LNCaP clone FGC (cell line): ENCODE results near the gene CDH12.

ENCODE experiments used
- DNase-seq: peaks from one replicate; pipeline ENCODE4 v3.0.0-alpha.2; 2011; ENCODE audit warnings: low read depth
- H3K4me3 ChIP-seq: 2 replicates; pipeline ENCODE4 v1.5.1; 2011; ENCODE audit warnings: mild to moderate bottlenecking, low read depth, low read length, control low read depth
- TF ChIP-seq, protein P1 (sequence below): IDR thresholded peaks from 2 replicates; pipeline ENCODE4 v1.5.1; 2012; ENCODE audit warnings: mild to moderate bottlenecking; ENCODE audit not compliant: control insufficient read depth, insufficient read depth; ENCODE audit errors: extremely low read depth

The CDH12 gene

DNA sequence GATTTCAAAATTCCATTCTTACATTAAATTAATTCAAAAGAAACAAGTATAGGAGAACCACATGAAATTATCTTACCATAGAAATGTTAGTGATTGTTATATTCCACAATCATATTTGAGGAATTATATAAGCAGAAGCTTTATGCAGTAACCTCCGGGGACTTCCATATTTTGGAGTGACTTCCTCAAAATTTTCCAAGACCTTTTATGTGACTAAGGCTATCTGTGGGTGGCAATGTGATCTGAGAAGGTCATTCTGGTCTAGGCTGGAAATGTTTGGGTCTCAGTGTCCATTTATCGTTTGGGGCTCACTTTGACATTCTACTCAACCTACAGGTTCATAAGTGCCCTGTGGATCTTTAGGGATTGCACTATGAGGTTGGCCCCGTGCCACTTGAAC is 776.6 kb downstream of the CDH12 start:
- no peak for DNase-seq
- TF ChIP-seq, protein P1, sequence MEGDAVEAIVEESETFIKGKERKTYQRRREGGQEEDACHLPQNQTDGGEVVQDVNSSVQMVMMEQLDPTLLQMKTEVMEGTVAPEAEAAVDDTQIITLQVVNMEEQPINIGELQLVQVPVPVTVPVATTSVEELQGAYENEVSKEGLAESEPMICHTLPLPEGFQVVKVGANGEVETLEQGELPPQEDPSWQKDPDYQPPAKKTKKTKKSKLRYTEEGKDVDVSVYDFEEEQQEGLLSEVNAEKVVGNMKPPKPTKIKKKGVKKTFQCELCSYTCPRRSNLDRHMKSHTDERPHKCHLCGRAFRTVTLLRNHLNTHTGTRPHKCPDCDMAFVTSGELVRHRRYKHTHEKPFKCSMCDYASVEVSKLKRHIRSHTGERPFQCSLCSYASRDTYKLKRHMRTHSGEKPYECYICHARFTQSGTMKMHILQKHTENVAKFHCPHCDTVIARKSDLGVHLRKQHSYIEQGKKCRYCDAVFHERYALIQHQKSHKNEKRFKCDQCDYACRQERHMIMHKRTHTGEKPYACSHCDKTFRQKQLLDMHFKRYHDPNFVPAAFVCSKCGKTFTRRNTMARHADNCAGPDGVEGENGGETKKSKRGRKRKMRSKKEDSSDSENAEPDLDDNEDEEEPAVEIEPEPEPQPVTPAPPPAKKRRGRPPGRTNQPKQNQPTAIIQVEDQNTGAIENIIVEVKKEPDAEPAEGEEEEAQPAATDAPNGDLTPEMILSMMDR: no peak
- H3K4me3 ChIP-seq: no peak overlapping the region

DNA sequence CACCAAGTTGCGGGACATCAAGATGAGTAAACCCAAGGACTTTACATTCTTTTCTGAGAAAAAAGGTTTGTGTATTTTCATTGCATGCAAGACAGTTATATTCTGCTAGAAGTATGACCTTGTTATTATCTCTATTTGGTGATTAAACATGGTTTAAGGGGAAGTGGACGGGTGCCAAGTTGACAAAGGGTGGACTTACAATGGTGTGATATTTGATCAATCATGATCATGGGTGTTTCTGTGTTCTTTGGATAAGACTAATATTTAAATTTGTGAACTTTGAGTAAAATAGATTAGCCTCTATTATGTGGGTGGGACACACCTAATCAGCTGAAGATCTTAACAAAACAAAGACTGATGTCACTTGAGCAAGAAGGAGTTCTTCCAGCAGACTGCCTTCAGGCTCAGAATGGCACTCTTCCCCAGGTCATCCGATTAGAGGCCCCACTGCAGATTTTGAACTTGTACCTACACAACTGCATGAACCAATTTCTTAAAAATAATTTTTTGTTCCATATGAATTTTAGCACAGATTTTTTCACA is 782.9 kb downstream of the CDH12 start:
- DNase-seq: no peak
- TF ChIP-seq, protein P1: no peak
- no peak overlapping the region for H3K4me3 ChIP-seq

DNA sequence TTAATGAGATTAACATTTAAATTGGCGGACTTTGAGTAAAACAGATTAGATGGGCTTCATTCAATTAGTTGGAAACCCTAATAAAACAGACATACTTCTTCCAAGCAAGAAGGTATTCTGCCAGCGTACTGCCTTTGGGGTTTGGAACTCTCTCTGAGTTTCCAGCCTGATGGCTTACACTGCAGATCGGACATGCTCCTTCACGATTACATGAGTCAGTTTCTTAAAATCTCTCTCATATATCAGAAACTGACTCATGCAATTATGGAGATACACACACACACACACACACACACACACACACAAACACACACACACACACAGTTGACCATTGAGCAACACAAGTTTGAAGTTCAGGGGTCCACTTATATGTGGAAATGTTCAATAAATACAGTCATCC is 789.4 kb downstream of the CDH12 start:
- no peak for DNase-seq
- TF ChIP-seq, protein P1: no peak
- H3K4me3 ChIP-seq: no peak overlapping the region

DNA sequence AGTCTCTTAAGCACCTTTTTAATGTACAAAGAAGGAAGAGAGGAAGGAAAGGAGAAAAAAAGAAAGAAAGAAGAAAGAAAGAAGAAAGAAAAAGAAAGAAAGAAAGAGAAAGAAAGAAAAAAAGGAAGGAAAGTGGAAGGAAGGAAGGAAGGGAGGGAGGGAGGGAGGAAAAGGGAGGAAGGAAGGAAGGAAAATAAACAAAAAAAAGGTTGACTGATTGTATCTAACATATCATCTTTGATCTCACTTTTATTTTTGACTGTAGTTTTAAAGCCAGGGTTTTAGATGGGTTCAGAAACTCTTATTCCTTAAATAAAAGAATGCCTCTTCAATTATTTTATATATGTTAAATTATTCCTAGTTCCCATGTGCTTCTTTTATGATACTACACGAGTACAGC is 794.5 kb downstream of the CDH12 start:
- H3K4me3 ChIP-seq: no peak overlapping the region
- TF ChIP-seq, protein P1: no peak
- no peak for DNase-seq

DNA sequence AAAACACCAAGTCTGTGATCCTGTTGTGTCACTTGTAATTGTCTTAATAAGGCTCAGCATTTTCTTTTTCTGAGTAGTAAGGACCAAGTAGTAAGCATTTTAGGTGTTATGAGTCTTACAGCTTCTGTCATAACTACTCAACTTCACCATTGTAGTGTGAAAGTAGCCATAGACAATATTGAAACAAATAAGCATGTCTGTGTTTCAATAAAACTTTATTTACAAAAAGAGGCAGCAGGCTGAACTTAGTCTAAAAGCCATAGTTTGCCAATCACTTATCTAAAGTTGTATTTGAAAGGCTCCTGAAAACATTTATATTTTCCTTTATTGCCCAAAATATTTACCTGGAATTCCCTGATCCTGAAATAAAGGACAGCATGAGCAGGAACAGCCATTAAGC is 796.1 kb downstream of the CDH12 start:
- no peak for DNase-seq
- H3K4me3 ChIP-seq: no peak overlapping the region
- TF ChIP-seq, protein P1: no peak

DNA sequence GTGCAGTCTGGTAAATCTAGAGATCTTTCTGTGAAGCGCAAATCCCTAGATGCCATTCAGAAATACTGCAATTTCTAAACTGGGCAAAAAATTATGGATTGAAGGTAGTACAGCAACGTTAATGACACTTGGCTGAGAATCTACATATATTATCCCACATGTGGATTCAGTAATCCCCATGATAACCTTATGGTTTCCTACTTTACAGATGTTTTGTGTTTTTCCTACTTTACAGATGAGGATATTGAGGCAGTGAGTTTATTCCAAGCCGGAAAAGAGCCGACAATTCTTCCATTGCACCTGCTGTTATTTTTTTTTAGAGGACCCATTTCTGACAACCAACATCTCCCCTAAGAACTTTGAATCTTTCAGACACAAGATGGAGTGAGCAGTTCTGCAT is 796.5 kb downstream of the CDH12 start:
- TF ChIP-seq, protein P1: no peak
- H3K4me3 ChIP-seq: no peak overlapping the region
- no peak for DNase-seq

DNA sequence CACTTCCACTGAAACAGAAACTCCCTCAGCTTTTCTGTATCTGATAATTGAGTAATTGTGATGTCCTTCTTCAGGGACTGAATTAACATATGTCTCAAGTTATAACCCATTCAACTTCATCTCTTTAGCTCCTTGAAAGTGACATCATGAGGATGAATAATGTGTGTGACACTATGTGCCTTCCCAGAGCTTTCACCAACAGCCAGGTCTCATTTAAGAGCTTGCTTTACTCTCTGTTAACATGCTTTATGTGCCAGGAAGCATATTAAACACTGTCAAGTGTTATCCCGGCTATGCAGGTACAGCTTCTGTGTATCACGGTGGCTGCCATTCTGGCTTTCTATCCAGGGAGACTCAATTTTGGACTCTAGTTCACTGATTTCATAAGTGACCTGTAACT is 799.9 kb downstream of the CDH12 start:
- H3K4me3 ChIP-seq: no peak overlapping the region
- DNase-seq: no peak
- TF ChIP-seq, protein P1: no peak
